ENCODE measurements around the gene MATCAP1.

MATCAP1 gene

DNA sequence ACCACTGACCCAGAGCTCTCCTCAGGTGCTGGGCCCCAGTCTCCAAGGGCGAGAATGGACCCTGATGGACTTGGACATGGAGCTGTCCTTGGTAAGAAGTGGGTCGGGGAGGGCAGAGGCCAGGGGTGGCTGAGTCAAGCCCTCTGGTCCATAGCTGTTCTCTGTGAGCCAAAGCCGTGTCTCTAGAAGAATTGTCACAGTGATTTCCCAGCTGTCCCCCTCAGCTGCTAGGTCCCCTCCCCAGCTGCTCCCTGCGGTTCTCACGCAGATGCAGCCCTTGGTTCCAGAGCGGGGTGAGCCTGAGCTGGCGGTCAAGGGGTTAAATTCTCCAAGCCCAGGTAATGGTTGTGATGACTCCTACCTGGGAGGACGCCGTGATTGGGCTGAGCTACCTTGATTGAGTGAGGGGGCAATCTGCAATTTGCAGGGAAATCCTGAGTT is 14.7 kb downstream of the MATCAP1 start:
- H3K9me3 ChIP-seq (ENCODE audit: insufficient read depth, low read length, severe bottlenecking) = no peaks in the 10 kb centered on the region
- peaks cover under 1% of the 10 kb centered on the region for H3K27me3 ChIP-seq (ENCODE audit: insufficient read depth, low read length, poor library complexity)
- TF ChIP-seq, protein P1, sequence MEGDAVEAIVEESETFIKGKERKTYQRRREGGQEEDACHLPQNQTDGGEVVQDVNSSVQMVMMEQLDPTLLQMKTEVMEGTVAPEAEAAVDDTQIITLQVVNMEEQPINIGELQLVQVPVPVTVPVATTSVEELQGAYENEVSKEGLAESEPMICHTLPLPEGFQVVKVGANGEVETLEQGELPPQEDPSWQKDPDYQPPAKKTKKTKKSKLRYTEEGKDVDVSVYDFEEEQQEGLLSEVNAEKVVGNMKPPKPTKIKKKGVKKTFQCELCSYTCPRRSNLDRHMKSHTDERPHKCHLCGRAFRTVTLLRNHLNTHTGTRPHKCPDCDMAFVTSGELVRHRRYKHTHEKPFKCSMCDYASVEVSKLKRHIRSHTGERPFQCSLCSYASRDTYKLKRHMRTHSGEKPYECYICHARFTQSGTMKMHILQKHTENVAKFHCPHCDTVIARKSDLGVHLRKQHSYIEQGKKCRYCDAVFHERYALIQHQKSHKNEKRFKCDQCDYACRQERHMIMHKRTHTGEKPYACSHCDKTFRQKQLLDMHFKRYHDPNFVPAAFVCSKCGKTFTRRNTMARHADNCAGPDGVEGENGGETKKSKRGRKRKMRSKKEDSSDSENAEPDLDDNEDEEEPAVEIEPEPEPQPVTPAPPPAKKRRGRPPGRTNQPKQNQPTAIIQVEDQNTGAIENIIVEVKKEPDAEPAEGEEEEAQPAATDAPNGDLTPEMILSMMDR (IDR thresholded peaks at IDR 0.05; ENCODE audit: borderline replicate concordance, extremely low read depth, low read length, poor library complexity, severe bottlenecking) = no peak
- TF ChIP-seq EZH2 (IDR thresholded peaks at IDR 0.05; ENCODE audit: borderline replicate concordance, low read depth, low read length, severe bottlenecking) = no peak
- no peaks in the 10 kb centered on the region for H3K36me3 ChIP-seq (ENCODE audit: insufficient read depth, low read length)
- peaks cover 10% of the 10 kb centered on the region for H4K20me1 ChIP-seq (ENCODE audit: insufficient read depth, low read length)
- H3K9ac ChIP-seq (ENCODE audit: low read depth, low read length) = peak overlapping the region; percentile 45; the same call in 1 of the 2 replicates
- no peak overlapping the region; a peak in 1 of 4 replicates for H3K4me3 ChIP-seq (ENCODE audit: low read depth in 1 of 2, low read length in 2 of 2)
- no peak for DNase-seq
- peaks cover 23% of the 10 kb centered on the region for H3K4me1 ChIP-seq (ENCODE audit: insufficient read depth, low read length)
- no peak overlapping the region for H2AFZ ChIP-seq (ENCODE audit: low read depth, low read length)
- no peaks in the 10 kb centered on the region for H3K79me2 ChIP-seq (ENCODE audit: insufficient read depth, low read length)
- H3K4me2 ChIP-seq (ENCODE audit: insufficient read depth, low read length) = peak overlapping the region; percentile 63
- ATAC-seq (ENCODE audit: insufficient read depth, low read depth) = no peak
- no peak overlapping the region for H3K27ac ChIP-seq (ENCODE audit: low read length)

DNA sequence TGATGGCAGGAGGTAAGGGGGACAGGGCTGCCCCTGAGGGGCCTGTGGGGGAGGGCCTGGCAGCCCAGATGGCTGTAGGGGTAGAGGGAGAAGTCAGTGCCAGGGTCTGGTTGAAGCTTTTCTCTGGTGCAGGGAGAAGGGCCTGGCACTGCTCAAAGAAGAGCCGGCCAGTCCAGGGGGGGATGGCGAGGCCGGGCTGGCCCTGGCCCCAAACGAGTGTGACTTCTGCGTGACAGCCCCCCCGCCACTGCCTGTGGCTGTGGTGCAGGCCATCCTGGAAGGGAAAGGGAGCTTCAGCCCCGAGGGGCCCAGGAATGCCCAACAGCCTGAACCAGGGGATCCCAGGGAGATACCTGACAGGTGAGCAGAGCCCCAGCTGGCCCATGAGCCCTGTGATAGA is 16.2 kb downstream of the MATCAP1 start:
- DNase-seq (no peak), ATAC-seq (ENCODE audit: insufficient read depth, low read depth) (no peak)
- no peak overlapping the region for H3K9ac ChIP-seq (ENCODE audit: low read depth, low read length)
- peaks cover 21% of the 10 kb centered on the region for H3K4me1 ChIP-seq (ENCODE audit: insufficient read depth, low read length)
- H3K27ac ChIP-seq (ENCODE audit: low read length) = no peak overlapping the region
- no peak overlapping the region for H3K4me2 ChIP-seq (ENCODE audit: insufficient read depth, low read length)
- H3K4me3 ChIP-seq (ENCODE audit: low read depth in 1 of 2, low read length in 2 of 2) = no peak overlapping the region
- no peaks in the 10 kb centered on the region for H3K36me3 ChIP-seq (ENCODE audit: insufficient read depth, low read length)
- no peak overlapping the region for H2AFZ ChIP-seq (ENCODE audit: low read depth, low read length)
- TF ChIP-seq, protein P1 (IDR thresholded peaks at IDR 0.05; ENCODE audit: borderline replicate concordance, extremely low read depth, low read length, poor library complexity, severe bottlenecking) = no peak
- no peak for TF ChIP-seq EZH2 (IDR thresholded peaks at IDR 0.05; ENCODE audit: borderline replicate concordance, low read depth, low read length, severe bottlenecking)
- H4K20me1 ChIP-seq (ENCODE audit: insufficient read depth, low read length) = peaks cover 6% of the 10 kb centered on the region
- no peaks in the 10 kb centered on the region for H3K9me3 ChIP-seq (ENCODE audit: insufficient read depth, low read length, severe bottlenecking)
- H3K27me3 ChIP-seq (ENCODE audit: insufficient read depth, low read length, poor library complexity) = no peaks in the 10 kb centered on the region
- H3K79me2 ChIP-seq (ENCODE audit: insufficient read depth, low read length) = no peaks in the 10 kb centered on the region

DNA sequence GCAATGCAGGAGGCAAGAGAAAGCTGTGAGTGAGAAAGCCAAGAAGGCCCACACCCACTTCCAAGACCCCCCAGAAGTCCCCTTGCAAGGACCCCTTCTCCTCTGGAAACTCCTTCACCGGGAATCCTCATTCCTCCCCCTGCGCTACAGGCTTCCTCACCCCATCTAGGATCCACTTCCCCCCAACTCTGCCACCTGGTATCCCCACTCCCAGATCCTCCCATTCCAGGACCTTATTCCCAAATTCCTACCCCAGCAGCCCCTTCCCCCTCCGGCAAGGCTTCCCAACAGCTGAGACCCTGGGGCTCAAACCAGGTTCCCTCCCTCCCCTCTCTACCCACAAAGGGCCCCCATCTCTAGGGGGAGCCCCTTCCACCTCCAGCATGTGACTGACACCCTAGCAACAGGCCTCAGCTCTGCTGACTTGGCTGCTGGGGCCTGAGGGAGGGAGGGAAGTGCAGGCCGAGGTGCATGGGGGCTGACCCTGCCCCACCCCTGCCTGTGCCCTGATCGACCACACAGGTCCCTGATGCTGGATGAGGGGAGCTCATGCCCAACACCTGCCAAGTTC is 17.1 kb downstream of the MATCAP1 start:
- H3K27me3 ChIP-seq (ENCODE audit: insufficient read depth, low read length, poor library complexity) = no peaks in the 10 kb centered on the region
- no peak overlapping the region for H3K9ac ChIP-seq (ENCODE audit: low read depth, low read length)
- peaks cover 25% of the 10 kb centered on the region for H3K4me1 ChIP-seq (ENCODE audit: insufficient read depth, low read length)

More for the DNA sequence above, 17.1 kb downstream of the MATCAP1 start:
- Histone ChIP-seq H3K27ac (ENCODE audit: low read length) (no peak overlapping the region), H3K9me3 (ENCODE audit: insufficient read depth, low read length, severe bottlenecking) (no peaks in the 10 kb centered on the region), H2AFZ (ENCODE audit: low read depth, low read length) (no peak overlapping the region), H3K4me2 (ENCODE audit: insufficient read depth, low read length) (no peak overlapping the region), H4K20me1 (ENCODE audit: insufficient read depth, low read length) (peaks cover 6% of the 10 kb centered on the region), H3K4me3 (ENCODE audit: low read depth in 1 of 2, low read length in 2 of 2) (no peak overlapping the region), H3K36me3 (ENCODE audit: insufficient read depth, low read length) (no peaks in the 10 kb centered on the region), H3K79me2 (ENCODE audit: insufficient read depth, low read length) (0 out of 2 replicates have a peak, but pooled peaks cover 2% of the 10 kb centered on the region)
- ATAC-seq (ENCODE audit: insufficient read depth, low read depth) (no peak), DNase-seq (no peak)
- TF ChIP-seq, protein P1 (IDR thresholded peaks at IDR 0.05; ENCODE audit: borderline replicate concordance, extremely low read depth, low read length, poor library complexity, severe bottlenecking) = no peak
- TF ChIP-seq EZH2 (IDR thresholded peaks at IDR 0.05; ENCODE audit: borderline replicate concordance, low read depth, low read length, severe bottlenecking) = no peak
